Naive thymus-derived CD4-positive, alpha-beta T cell (primary cell): Measurements from ENCODE around the gene PGGHG. TPM values are rescaled to one million over a fixed set of nuclear protein-coding genes. Genes with fewer than 3 reads are reported as not detected.
"Not testable (repeated sequence)": the region's sequence is repeated elsewhere in the genome, so short reads cannot be mapped to it uniquely, and the experiment has no call there.

Experiments
- ATAC-seq: fragments of 150-1000 bp; cut with Tn5 transposase; 2 replicates; pipeline ENCODE4 v1.10.0; 2021; ENCODE audit warnings: mild to moderate bottlenecking, moderate library complexity
- CTCF ChIA-PET: fragments of 350-600 bp; sonication (Branson Sonifier 250); formaldehyde crosslinking; loops from one replicate; lab custom pipeline; 2021; ENCODE audit warnings: antibody characterized with exemption; lab: Charles Lee
- POLR2A ChIA-PET: fragments of 350-600 bp; sonication (Branson Sonifier 250); formaldehyde crosslinking; loops from one replicate; lab custom pipeline; 2021; ENCODE audit warnings: antibody characterized with exemption, inconsistent platforms; lab: Charles Lee
- DNase-seq, 9 donors: peaks; one replicate each; pipeline versions ENCODE4 v3.0.0 to v3.0.0-alpha.2; 2020 to 2022; ENCODE audit warnings: mixed read lengths in 1 of 9
- H3K27ac ChIP-seq: one replicate; pipeline ENCODE4 v1.7.0; 2013; ENCODE audit warnings: mild to moderate bottlenecking, low read depth, low read length, moderate library complexity
- H3K27me3 ChIP-seq, 2 donors: one replicate each; pipeline ENCODE4 v1.7.0; 2013; ENCODE audit warnings: low read length in 2 of 2, mild to moderate bottlenecking in 2 of 2, moderate library complexity in 2 of 2; ENCODE audit not compliant: control insufficient read depth in 2 of 2, insufficient read depth in 2 of 2
- H3K36me3 ChIP-seq, 3 experiments: 1 replicate in 2 of 3; 2 replicates in 1 of 3; pipeline ENCODE4 v1.7.0; 2013; ENCODE audit warnings: low read length in 3 of 3, mild to moderate bottlenecking in 3 of 3, moderate library complexity in 1 of 3; ENCODE audit not compliant: insufficient read depth in 3 of 3, control insufficient read depth in 2 of 3
- H3K4me1 ChIP-seq, 2 donors: one replicate each; pipeline ENCODE4 v1.7.0; 2013; ENCODE audit warnings: low read length in 2 of 2, mild to moderate bottlenecking in 2 of 2, moderate library complexity in 1 of 2; ENCODE audit not compliant: control insufficient read depth in 2 of 2, insufficient read depth in 2 of 2
- H3K4me3 ChIP-seq: 2 replicates; pipeline ENCODE4 v1.7.0; 2013; ENCODE audit warnings: mild to moderate bottlenecking, low read length
- H3K9me3 ChIP-seq, 3 experiments: 1 replicate in 2 of 3; 2 replicates in 1 of 3; pipeline ENCODE4 v1.7.0; 2013; ENCODE audit warnings: low read length in 3 of 3; ENCODE audit not compliant: control insufficient read depth in 2 of 3
- H3K27ac Mint-ChIP-seq, 9 donors: one replicate each; pipeline ENCODE4 v1.8.0; 2020 to 2022; ENCODE audit warnings: mixed read lengths in 9 of 9, mild to moderate bottlenecking in 8 of 9, moderate library complexity in 5 of 9, inconsistent platforms in 2 of 9
- H3K27me3 Mint-ChIP-seq, 5 donors: one replicate each; pipeline ENCODE4 v1.8.0; 2021 to 2022; ENCODE audit warnings: mixed read lengths in 5 of 5, mild to moderate bottlenecking in 1 of 5
- H3K36me3 Mint-ChIP-seq, 5 donors: one replicate each; pipeline ENCODE4 v1.8.0; 2020 to 2022; ENCODE audit warnings: mixed read lengths in 5 of 5, mild to moderate bottlenecking in 3 of 5, inconsistent platforms in 1 of 5
- H3K4me1 Mint-ChIP-seq, 7 donors: one replicate each; pipeline ENCODE4 v1.8.0; 2020 to 2022; ENCODE audit warnings: mixed read lengths in 7 of 7, mild to moderate bottlenecking in 3 of 7, inconsistent platforms in 1 of 7
- H3K4me3 Mint-ChIP-seq, 10 donors: one replicate each; pipeline ENCODE4 v1.8.0; 2020 to 2022; ENCODE audit warnings: mild to moderate bottlenecking in 10 of 10, mixed read lengths in 10 of 10, moderate library complexity in 6 of 10, inconsistent platforms in 2 of 10
- H3K9me3 Mint-ChIP-seq, 11 donors: one replicate each; pipeline ENCODE4 v1.8.0; 2020 to 2022; ENCODE audit warnings: mixed read lengths in 11 of 11, mild to moderate bottlenecking in 4 of 11, inconsistent platforms in 1 of 11, moderate library complexity in 1 of 11
- intact Hi-C, 2 donors: fragments of 100-400 bp; cut with micrococcal nuclease; formaldehyde crosslinking; loops; one replicate each; pipeline ENCODE4 v1.15.1; 2023
- polyA plus RNA-seq, 2 donors: library from polyadenylated mRNA; unstranded; fragments of 300-500 nt; fragmentation: Illumina TruSeq; gene quantifications; one replicate each; pipeline ENCODE4 v1.2.3, GENCODE V29; 2021
- total RNA-seq, 6 experiments: library from RNA in 5 of 6; stranded (reverse) in 5 of 6; gene quantifications; 1 replicate in 5 of 6; 2 replicates in 1 of 6; pipeline ENCODE4 v1.2.3 and lab custom pipeline; 2021 to 2026

Gene PGGHG
- total and polyA plus RNA-seq, 7 experiments from 2014 or later, result 5.1 to 656 (median 340) TPM

- Mint-ChIP-seq H3K36me3 (peaks cover 0 to 25% (median 8%) of the 10 kb centered on the region in 5 donors), H3K27ac (peak within 1 kb of the TSS; percentile 95 to 99 (median 96)), H3K4me1 (peaks cover 30 to 57% (median 48%) of the 10 kb centered on the region in 7 donors), H3K4me3 (peak within 1 kb of the TSS; percentile 91 to 99 (median 95))
- ChIA-PET POLR2A (interaction anchor here (0.8 to 4.1 kb wide), 12 partner anchors 10 to 100 kb away, joined by 3 to 28 read pairs (median 6); partner anchors contain the start of genes IFITM5 and RIC8A), CTCF (interaction anchor here (1.9 to 5.0 kb wide), 3 partner anchors 9 to 56 kb away, joined by 10 to 49 read pairs (median 13); no protein-coding TSS in a partner anchor)
- H3K9me3 ChIP-seq, H3K27me3 ChIP-seq, H3K27me3 Mint-ChIP-seq, H3K36me3 ChIP-seq, H3K9me3 Mint-ChIP-seq: not testable (repeated sequence)
- ATAC-seq (peak; percentile 77), DNase-seq (peak in 8 of 9 donors; percentile 54 to 77 (median 62))
- H3K4me1 ChIP-seq, result peaks cover 29 to 36% of the 10 kb centered on the region in 2 donors
- intact Hi-C loops, result loop anchor here in 1 of 2 donors (1.0 to 5.0 kb wide), 4 partner anchors 12 to 199 kb away; partner anchors contain the start of genes IFITM3 and RNH1
- H3K27ac ChIP-seq, result peak within 1 kb of the TSS; percentile 95
- H3K4me3 ChIP-seq, result peak within 1 kb of the TSS; percentile 72
These were observed 19.1 kb downstream of the PGGHG start, which contains the start of gene IFITM2 for GRCh38 chr11:307766-308708. Gene IFITM2 (plus strand): TSS chr11:307816. CDS start chr11:308193, 377 bp downstream.

GRCh38 chr11:308740-309665 is 20.1 kb downstream of the PGGHG start:
- peaks cover 37 to 58% (median 48%) of the 10 kb centered on the region in 7 donors for H3K4me1 Mint-ChIP-seq
- peak overlapping the region; percentile 95 to 99 (median 96) for H3K27ac Mint-ChIP-seq
- H3K9me3 Mint-ChIP-seq, H3K27me3 Mint-ChIP-seq, H3K36me3 ChIP-seq, H3K27me3 ChIP-seq, ATAC-seq, H3K9me3 ChIP-seq: not testable (repeated sequence)
- H3K36me3 Mint-ChIP-seq, result peaks cover 0 to 31% (median 9%) of the 10 kb centered on the region in 5 donors
- peak overlapping the region; percentile 91 to 99 (median 95) for H3K4me3 Mint-ChIP-seq
- intact Hi-C loops, result loop anchor here in 1 of 2 donors (2.0 to 5.0 kb wide), 3 partner anchors 28 to 198 kb away; partner anchors contain the start of gene RNH1
- ChIA-PET CTCF (interaction anchor here (0.9 to 1.9 kb wide), 5 partner anchors 9 to 142 kb away, joined by 3 to 10 read pairs (median 3); partner anchors contain the start of gene PTDSS2), POLR2A (interaction anchor here (0.6 to 2.0 kb wide), 19 partner anchors 8 to 197 kb away, joined by 3 to 16 read pairs (median 4); partner anchors contain the start of genes BET1L and RIC8A)
- H3K4me3 ChIP-seq, result peak overlapping the region; percentile 72
- H3K4me1 ChIP-seq, result peaks cover 29 to 42% of the 10 kb centered on the region in 2 donors
- DNase-seq, result peak in 3 of 9 donors; percentile 42 to 51 (median 50)
- peak overlapping the region; percentile 95 for H3K27ac ChIP-seq

- POLR2A ChIA-PET, result interaction anchor here (1.0 to 2.0 kb wide), 13 partner anchors 9 to 196 kb away, joined by 3 to 16 read pairs (median 5); partner anchors contain the start of genes BET1L and RIC8A
- Mint-ChIP-seq H3K27ac (peak overlapping the region; percentile 95 to 99 (median 96)), H3K36me3 (peaks cover 7 to 42% (median 15%) of the 10 kb centered on the region in 5 donors), H3K4me3 (peak overlapping the region; percentile 91 to 99 (median 95)), H3K4me1 (peaks cover 36 to 57% (median 46%) of the 10 kb centered on the region in 7 donors)
- H3K9me3 ChIP-seq, H3K36me3 ChIP-seq, ATAC-seq, DNase-seq, H3K27me3 ChIP-seq, H3K9me3 Mint-ChIP-seq, H3K27me3 Mint-ChIP-seq: not testable (repeated sequence)
- H3K4me3 ChIP-seq, result peak overlapping the region; percentile 72
- H3K27ac ChIP-seq, result peak overlapping the region; percentile 95
- intact Hi-C loops, result loop anchor here (2.0 to 5.0 kb wide), 3 partner anchors 29 to 197 kb away; partner anchors contain the start of gene RNH1 (in 2 of the 2)
- CTCF ChIA-PET, result interaction anchor here (0.6 to 1.9 kb wide), 4 partner anchors 9 to 140 kb away, joined by 3 to 10 read pairs (median 4); partner anchors contain the start of gene PTDSS2
- peaks cover 24 to 42% of the 10 kb centered on the region in 2 donors for H3K4me1 ChIP-seq
These were observed 21.1 kb downstream of the PGGHG start for GRCh38 chr11:309979-310572.

- ChIA-PET CTCF (interaction anchor here (2.3 kb wide), 1 partner anchor 44 kb away, joined by 12 read pairs; no protein-coding TSS in a partner anchor), POLR2A (interaction anchor here (1.0 to 6.9 kb wide), 7 partner anchors 14 to 103 kb away, joined by 5 to 54 read pairs (median 12); partner anchors contain the start of gene PGGHG)
- H3K9me3 Mint-ChIP-seq, H3K27me3 ChIP-seq, H3K27me3 Mint-ChIP-seq, H3K9me3 ChIP-seq: not testable (repeated sequence)
- peak; percentile 61 for ATAC-seq
- Histone ChIP-seq H3K4me1 (peaks cover 18 to 42% of the 10 kb centered on the region in 2 donors), H3K36me3 (peaks cover 0 to 15% (median 5%) of the 10 kb centered on the region in 3 experiments), H3K27ac (peak overlapping the region; percentile 95), H3K4me3 (peak overlapping the region; percentile 71)
- intact Hi-C loops, result loop anchor here in 1 of 2 donors (5.0 kb wide), 2 partner anchors 106 to 196 kb away; partner anchors contain the start of gene RNH1
- peak in 1 of 9 donors; percentile 47 for DNase-seq
- Mint-ChIP-seq H3K4me3 (peak overlapping the region; percentile 88 to 100 (median 96)), H3K27ac (peak overlapping the region; percentile 94 to 99 (median 99)), H3K36me3 (peaks cover 8 to 47% (median 15%) of the 10 kb centered on the region in 5 donors), H3K4me1 (peaks cover 25 to 49% (median 35%) of the 10 kb centered on the region in 7 donors)
These were observed 22.3 kb downstream of the PGGHG start for GRCh38 chr11:311013-311748.
